Activated T-helper 9 cell treated with anti-CD3 and anti-CD28 coated beads, Interleukin-2, amount 50 U/mL, for 16 hours (primary cell): ENCODE data around the gene PAM16.
"Not testable (repeated sequence)": the region's sequence is repeated elsewhere in the genome, so short reads cannot be mapped to it uniquely, and the experiment has no call there.

Experiments used
- DNase-seq: peaks from one replicate; pipeline ENCODE4 v3.0.0-alpha.2; 2020; ENCODE audit warnings: low read depth

Gene PAM16

GRCh38 chr16:4334724-4335495, 16.2 kb downstream of the PAM16 start:
- DNase-seq: no peak

- not testable (repeated sequence) for DNase-seq
Observed at GRCh38 chr16:4333714-4334113, 17.4 kb downstream of the PAM16 start.

GRCh38 chr16:4333308-4333638, 17.8 kb downstream of the PAM16 start:
- no peak for DNase-seq

- no peak for DNase-seq
Observed at GRCh38 chr16:4332623-4333307, 18.4 kb downstream of the PAM16 start.

- DNase-seq: no peak
Observed at GRCh38 chr16:4332083-4332482, 19.0 kb downstream of the PAM16 start.

- DNase-seq: peak; percentile 61
Observed at GRCh38 chr16:4330277-4330874, 20.7 kb downstream of the PAM16 start.

- no peak for DNase-seq
Observed at GRCh38 chr16:4328782-4329775, 22.0 kb downstream of the PAM16 start.

GRCh38 chr16:4328046-4328781, 22.9 kb downstream of the PAM16 start:
- no peak for DNase-seq

- no peak for DNase-seq
Observed at GRCh38 chr16:4327386-4328045, 23.6 kb downstream of the PAM16 start.

GRCh38 chr16:4325253-4325758, 25.8 kb downstream of the PAM16 start:
- no peak for DNase-seq

GRCh38 chr16:4324492-4325252, 26.4 kb downstream of the PAM16 start:
- DNase-seq: no peak

GRCh38 chr16:4323845-4324488, 27.2 kb downstream of the PAM16 start:
- DNase-seq: no peak

GRCh38 chr16:4323071-4323844, 27.9 kb downstream of the PAM16 start:
- no peak for DNase-seq

GRCh38 chr16:4322121-4323052, 28.7 kb downstream of the PAM16 start:
- DNase-seq: no peak

GRCh38 chr16:4321286-4322120, 29.6 kb downstream of the PAM16 start:
- no peak for DNase-seq

- no peak for DNase-seq
Observed at GRCh38 chr16:4320571-4321137, 30.5 kb downstream of the PAM16 start.
